Large intestine (tissue), 3 donors: ENCODE results near the gene SYT3. TPM values are rescaled to one million over a fixed set of nuclear protein-coding genes. Genes with fewer than 3 reads are reported as not detected.

Experiments used
- DNase-seq, 2 donors: peaks; one replicate each; pipeline versions ENCODE4 v3.0.0 to v3.0.0-alpha.2; 2013
- H3K27ac ChIP-seq: one replicate; pipeline ENCODE4 v1.5.1; 2013; ENCODE audit warnings: low read length
- H3K27me3 ChIP-seq: 2 replicates; pipeline ENCODE4 v1.6.1; 2013; ENCODE audit warnings: low read length; ENCODE audit not compliant: control insufficient read depth, insufficient read depth
- H3K36me3 ChIP-seq: 2 replicates; pipeline ENCODE4 v1.6.1; 2013; ENCODE audit warnings: low read length; ENCODE audit not compliant: control insufficient read depth, insufficient read depth
- H3K4me1 ChIP-seq: one replicate; pipeline ENCODE4 v1.6.1; 2013; ENCODE audit warnings: low read length; ENCODE audit not compliant: control insufficient read depth, insufficient read depth
- H3K4me3 ChIP-seq: one replicate; pipeline ENCODE4 v1.5.1; 2013; ENCODE audit warnings: low read length
- H3K9me3 ChIP-seq: one replicate; pipeline ENCODE4 v1.6.1; 2013; ENCODE audit warnings: mild to moderate bottlenecking, low read depth, low read length, moderate library complexity; ENCODE audit not compliant: control insufficient read depth
- WGBS: methylation state at CpG from one replicate; pipeline ENCODE4 v1.1.5; 2013; ENCODE audit warnings: low lambda C conversion rate; ENCODE audit not compliant: insufficient coverage; 5-methylcytosine and 5-hydroxymethylcytosine counted together
- polyA plus RNA-seq: library from polyadenylated mRNA; unstranded; fragments of 120-200 nt; gene quantifications from one replicate; pipeline ENCODE4 v1.2.1, GENCODE V29; 2013

SYT3 gene
- polyA plus RNA-seq, 1 donor, result 0.93 TPM

DNA sequence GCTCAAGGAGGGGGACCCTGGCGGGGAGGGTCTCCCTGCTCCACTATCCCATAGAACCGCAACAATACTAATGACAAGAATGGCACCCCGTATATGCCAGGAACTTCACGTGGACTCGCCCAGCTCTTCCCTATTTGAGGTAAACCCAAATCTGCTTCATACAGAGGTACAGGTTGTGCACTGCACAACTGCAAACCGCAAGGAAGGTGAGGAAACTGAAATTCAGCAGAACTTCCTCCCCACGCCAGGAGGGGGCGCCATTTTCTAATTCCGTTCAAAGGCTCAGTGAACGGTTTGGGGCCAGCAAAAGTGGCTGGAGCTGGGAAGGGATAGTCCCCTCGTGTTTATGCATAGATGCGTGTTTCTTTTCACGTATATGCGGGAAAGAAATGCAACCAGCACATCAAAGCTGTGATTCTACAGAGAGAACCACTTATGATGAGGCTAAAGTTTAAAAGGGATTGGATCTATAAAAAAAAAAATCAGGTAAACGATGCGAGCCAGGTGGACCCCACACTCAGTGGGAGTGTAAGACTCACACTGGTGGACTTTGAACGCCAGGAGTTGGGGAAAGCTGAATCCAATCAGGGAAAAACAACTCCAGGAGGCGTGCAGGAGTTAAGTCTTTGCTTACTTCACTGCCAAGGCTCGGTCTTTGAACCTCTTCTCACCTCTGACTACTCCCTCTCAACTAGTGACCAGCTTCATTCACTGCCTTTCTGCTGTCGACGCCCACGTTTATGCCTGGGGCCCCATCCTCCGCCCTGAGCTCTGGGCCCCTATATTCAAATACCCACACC is 29.8 kb upstream of the SYT3 start:
- Histone ChIP-seq H3K4me1 (peaks cover 4% of the 10 kb centered on the region), H3K4me3 (no peak overlapping the region), H3K27ac (no peak overlapping the region), H3K27me3 (peaks cover 75% of the 10 kb centered on the region), H3K36me3 (no peaks in the 10 kb centered on the region), H3K9me3 (peaks cover 10% of the 10 kb centered on the region)
- 50% methylated on average over 3 of the region's 23 CpGs for WGBS
- DNase-seq, result no peak

DNA sequence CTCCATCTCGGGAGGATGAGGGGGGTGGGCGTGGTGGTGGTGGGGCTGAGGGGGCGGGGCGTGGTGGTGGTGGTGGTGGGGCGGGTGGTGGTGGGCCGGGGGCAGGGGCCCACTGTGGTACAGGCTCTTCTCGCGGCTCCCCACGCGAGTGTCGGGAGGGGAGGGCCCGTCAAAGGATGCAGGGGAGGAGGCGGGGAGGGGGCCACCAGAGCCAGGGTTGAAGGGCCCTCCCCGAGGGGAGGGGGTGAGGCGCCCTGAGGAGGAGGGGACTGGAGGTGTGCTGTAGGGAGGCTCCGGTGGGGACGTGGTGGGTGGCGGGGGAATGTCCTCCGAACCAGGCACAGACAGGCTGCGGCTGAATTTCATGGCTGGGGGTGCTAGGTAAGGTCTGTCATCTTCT is 29.2 kb upstream of the SYT3 start:
- WGBS, result no CpG with 5 or more reads among the region's 20 CpGs
- Histone ChIP-seq H3K4me1 (peaks cover 4% of the 10 kb centered on the region), H3K27ac (no peak overlapping the region), H3K36me3 (no peaks in the 10 kb centered on the region), H3K9me3 (peaks cover 10% of the 10 kb centered on the region), H3K4me3 (no peak overlapping the region), H3K27me3 (peaks cover 75% of the 10 kb centered on the region)
- no peak for DNase-seq

DNA sequence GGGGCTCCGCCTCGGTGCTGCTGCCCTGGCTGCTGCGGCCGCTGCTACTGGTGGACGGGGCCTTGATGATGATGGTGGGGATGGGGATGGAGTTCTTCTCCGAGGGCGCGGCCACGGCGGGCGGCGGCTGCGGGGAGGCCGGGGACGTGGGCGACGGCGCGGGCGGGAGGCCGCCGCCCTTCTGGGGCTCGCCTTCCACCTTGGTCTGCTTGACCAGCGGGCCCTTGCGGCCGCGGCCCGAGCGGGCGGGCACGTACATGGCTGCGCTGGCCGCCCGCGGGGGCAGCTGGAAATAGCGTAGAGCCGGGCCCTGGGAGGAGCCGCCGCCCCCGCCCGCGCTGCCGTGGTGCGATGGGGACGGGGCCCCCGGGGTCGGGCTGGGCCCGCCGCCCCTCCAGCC is 28.7 kb upstream of the SYT3 start:
- Histone ChIP-seq H3K9me3 (peaks cover 10% of the 10 kb centered on the region), H3K27ac (no peak overlapping the region), H3K4me1 (peaks cover 4% of the 10 kb centered on the region), H3K4me3 (no peak overlapping the region), H3K27me3 (peaks cover 72% of the 10 kb centered on the region), H3K36me3 (no peaks in the 10 kb centered on the region)
- no peak for DNase-seq
- WGBS, result no CpG with 5 or more reads among the region's 49 CpGs

DNA sequence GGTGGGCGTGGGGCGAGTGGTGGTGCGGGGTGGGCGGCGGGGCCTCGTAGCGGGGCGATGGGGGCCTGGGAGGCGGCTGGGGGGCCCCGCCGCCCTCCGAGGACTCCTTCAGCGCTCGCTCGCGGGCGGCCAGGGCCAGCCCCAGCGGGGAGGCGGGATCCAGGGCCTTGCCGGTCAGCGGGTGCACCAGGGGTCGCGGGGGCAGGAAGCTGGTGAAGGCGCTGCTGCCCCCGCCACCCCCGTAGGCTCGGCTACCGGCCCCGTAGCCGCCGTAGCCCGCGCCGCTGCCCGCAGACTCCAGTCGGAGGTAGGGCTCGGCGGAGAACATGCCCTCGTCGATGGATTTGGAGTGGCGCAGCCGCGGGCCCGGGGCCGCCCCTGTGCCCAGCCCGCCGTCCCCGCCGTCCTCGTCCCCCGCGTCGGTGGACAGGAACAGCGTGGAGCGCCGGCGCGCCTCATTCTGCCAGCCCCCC is 28.1 kb upstream of the SYT3 start:
- Histone ChIP-seq H3K36me3 (no peaks in the 10 kb centered on the region), H3K27ac (no peak overlapping the region), H3K9me3 (peaks cover 10% of the 10 kb centered on the region), H3K4me3 (no peak overlapping the region), H3K27me3 (peaks cover 72% of the 10 kb centered on the region), H3K4me1 (peaks cover 4% of the 10 kb centered on the region)
- no peak for DNase-seq
- no CpG with 5 or more reads among the region's 58 CpGs for WGBS

DNA sequence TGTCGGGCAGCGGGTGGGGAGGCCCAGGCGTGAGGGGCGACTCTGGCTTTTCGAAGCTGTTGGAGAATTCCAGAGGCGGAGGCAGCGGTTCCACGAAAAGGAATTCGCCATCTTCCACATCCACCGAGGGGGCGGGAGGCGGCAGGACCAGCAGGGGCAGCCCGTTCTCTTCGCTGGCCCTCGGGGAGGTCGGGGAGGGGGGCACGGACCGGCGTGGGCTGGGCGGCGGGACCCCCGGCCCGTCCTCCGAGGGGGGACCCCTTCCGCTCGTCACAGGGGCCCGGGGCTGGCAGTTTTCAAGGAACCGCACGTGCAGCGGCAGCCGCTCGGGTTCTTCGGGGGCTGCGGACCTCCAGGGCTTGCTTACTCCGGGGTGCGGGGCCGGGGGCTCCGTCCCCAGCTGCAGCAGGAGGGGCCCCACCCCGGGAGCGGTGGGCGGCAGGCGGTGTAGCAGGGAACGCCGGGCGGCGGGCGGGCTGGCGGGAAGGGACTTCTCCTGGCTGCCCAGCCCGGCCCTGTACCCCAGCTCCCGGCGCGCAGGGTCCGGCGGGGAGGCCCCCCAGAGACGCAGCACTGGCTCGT is 27.6 kb upstream of the SYT3 start:
- no CpG with 5 or more reads among the region's 56 CpGs for WGBS
- peaks cover 4% of the 10 kb centered on the region for H3K4me1 ChIP-seq
- H3K9me3 ChIP-seq, result peaks cover 10% of the 10 kb centered on the region
- no peak overlapping the region for H3K4me3 ChIP-seq
- no peak overlapping the region for H3K27ac ChIP-seq
- no peak for DNase-seq
- no peaks in the 10 kb centered on the region for H3K36me3 ChIP-seq
- H3K27me3 ChIP-seq, result peaks cover 74% of the 10 kb centered on the region

DNA sequence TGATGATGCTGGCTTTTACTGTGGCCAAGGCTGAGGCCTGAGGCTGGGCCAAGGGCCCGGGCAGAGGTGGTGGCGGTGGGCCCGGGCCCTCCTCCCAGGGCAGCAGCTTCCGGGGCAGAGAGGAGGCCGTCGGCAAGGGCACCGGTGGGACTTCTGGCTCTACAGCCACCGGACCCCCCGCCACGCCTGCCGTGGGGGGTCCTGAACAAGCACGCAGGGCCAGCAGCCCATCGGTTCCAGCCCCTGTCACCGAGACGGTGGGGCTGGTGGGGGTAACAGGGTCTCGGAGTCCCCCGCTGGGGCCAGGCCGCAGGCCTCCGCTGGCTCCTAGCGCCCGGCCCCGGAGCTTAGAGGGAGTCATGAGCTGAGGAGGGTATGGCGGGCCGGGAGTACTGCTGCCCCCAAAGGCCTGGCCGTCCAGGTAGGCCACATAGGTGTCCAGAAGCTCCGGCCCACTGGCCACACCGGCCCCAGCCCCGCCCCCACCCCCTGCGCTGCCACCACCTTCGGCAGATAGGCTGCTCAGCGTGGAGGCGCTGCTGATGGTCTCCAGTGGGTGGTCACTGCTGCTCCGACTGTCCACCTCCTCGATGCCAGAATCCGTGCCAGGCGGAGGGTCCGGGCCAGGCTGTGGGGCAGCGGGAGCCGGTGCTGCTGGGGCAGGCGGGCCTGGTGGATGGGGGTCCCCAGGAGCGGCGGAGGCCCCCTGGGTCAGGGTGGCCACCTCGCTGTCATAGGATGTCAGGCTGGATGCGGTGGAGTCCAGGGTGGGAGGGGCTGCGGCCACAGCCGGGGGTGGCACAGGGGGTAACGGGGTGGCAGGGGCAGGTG is 26.9 kb upstream of the SYT3 start:
- no CpG with 5 or more reads among the region's 47 CpGs for WGBS
- Histone ChIP-seq H3K27ac (no peak overlapping the region), H3K36me3 (no peaks in the 10 kb centered on the region), H3K4me3 (no peak overlapping the region), H3K4me1 (peaks cover 4% of the 10 kb centered on the region), H3K9me3 (peaks cover 10% of the 10 kb centered on the region), H3K27me3 (peaks cover 75% of the 10 kb centered on the region)
- no peak for DNase-seq

DNA sequence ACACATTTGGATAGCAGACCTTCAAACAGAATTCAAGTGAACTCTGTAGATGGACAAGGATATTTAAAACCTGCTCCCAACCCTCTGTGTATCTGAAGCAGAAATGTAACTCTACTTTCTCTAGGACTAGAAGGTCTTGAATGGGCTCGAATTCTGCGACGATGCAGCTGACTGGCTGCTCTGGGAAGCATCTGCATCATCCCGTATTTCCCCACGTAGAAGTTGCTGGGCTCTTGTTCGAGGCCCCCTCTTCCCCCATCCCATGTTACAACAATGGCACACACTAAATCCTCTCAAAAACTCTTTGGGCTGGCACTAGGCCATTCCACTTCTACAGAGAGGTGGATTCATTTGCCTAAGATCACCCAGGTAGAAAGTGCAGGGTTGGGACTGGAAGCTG is 24.5 kb upstream of the SYT3 start:
- no CpG with 5 or more reads among the region's 6 CpGs for WGBS
- Histone ChIP-seq H3K4me1 (no peaks in the 10 kb centered on the region), H3K36me3 (no peaks in the 10 kb centered on the region), H3K9me3 (peaks cover 10% of the 10 kb centered on the region), H3K27me3 (peaks cover 79% of the 10 kb centered on the region), H3K4me3 (no peak overlapping the region), H3K27ac (no peak overlapping the region)
- DNase-seq, result no peak

DNA sequence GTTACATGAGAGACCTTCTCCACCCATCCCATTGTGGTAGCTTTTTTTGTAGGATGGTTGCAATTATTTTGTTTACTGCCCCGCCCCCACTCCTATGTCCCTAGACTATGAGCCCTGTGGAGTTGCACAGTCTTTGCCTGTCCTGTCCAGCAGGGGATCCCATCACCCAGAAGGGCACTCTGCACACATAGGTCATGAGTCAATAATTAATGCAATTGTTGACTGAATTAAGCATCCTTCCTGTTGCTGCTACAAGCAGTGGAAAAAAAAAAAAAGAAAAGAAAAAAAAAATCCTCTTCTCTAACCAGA is 23.8 kb upstream of the SYT3 start:
- peaks cover 81% of the 10 kb centered on the region for H3K27me3 ChIP-seq
- H3K36me3 ChIP-seq, result no peaks in the 10 kb centered on the region
- 83% methylated on average over 1 of the region's 1 CpG for WGBS
- H3K9me3 ChIP-seq, result peaks cover 14% of the 10 kb centered on the region
- DNase-seq, result no peak
- H3K4me1 ChIP-seq, result peaks cover 3% of the 10 kb centered on the region
- no peak overlapping the region for H3K4me3 ChIP-seq
- no peak overlapping the region for H3K27ac ChIP-seq

DNA sequence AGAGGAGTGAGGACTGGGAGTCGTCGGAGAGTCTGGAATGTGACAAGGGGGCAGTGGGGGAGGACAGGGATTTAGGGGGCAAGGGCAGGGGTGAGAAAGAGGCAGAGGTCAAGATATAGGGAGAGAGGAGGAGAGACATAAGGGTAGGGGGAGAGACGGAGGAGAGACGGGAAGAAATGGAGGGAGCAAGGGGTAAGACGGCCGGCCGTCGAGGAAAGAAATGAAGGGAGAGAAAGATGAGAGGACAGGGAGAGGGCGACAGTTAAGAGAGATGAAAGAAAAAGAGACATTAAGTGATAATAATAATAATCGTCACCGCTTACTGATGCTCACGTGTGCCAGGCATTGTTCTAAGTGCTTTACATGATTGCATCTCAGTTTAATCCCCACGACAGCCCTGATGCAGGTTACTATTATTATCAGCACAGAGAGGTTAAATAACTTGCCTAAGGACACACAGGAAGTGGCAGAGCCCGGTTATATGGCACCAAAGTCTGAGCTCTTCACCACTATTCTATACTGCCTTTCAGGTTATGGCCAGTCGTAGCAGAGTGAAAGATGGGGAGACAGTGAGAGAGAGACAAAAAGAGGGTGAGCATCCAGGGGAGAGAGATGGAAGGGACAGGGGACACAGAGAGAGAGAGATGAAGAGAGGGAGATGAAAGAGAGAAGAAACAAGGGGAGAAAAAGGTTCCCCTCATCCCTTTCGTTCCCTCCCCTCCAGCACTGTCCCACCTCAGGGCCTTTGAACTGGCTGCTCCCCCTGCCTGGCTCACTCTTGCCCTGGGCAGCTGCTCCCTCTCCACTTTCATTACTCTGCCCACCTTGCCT is 23.2 kb upstream of the SYT3 start:
- no peak overlapping the region for H3K27ac ChIP-seq
- 47% methylated on average over 7 of the region's 16 CpGs for WGBS
- H3K4me3 ChIP-seq, result no peak overlapping the region
- peaks cover 86% of the 10 kb centered on the region for H3K27me3 ChIP-seq
- no peaks in the 10 kb centered on the region for H3K36me3 ChIP-seq
- H3K4me1 ChIP-seq, result peaks cover 6% of the 10 kb centered on the region
- DNase-seq, result no peak
- peaks cover 16% of the 10 kb centered on the region for H3K9me3 ChIP-seq
